H9 (cell line): ENCODE measurements around the gene ABCA7. TPM values are rescaled to one million over a fixed set of nuclear protein-coding genes. Genes with fewer than 3 reads are reported as not detected.

Experiments used
- DNase-seq: peaks from one replicate; pipeline ENCODE4 v3.0.0-alpha.2; 2017
- H2AFZ ChIP-seq: one replicate; pipeline ENCODE4 v1.6.1; 2013; ENCODE audit warnings: mild to moderate bottlenecking, low read length, control low read depth, moderate library complexity
- H2AK5ac ChIP-seq: 2 replicates; pipeline ENCODE4 v1.6.1; 2013; ENCODE audit warnings: low read length, control low read depth, mixed read lengths; ENCODE audit not compliant: insufficient read length
- H2BK120ac ChIP-seq: one replicate; pipeline ENCODE4 v1.6.1; 2013; ENCODE audit warnings: low read depth, mild to moderate bottlenecking, low read length, control low read depth, inconsistent platforms; ENCODE audit not compliant: poor library complexity, severe bottlenecking
- H2BK12ac ChIP-seq: 2 replicates; pipeline ENCODE4 v1.6.1; 2013; ENCODE audit warnings: low read length, control low read depth, mixed read lengths, low read depth; ENCODE audit not compliant: insufficient read length
- H2BK15ac ChIP-seq: 2 replicates; pipeline ENCODE4 v1.6.1; 2013; ENCODE audit warnings: low read depth, low read length, control low read depth
- H2BK20ac ChIP-seq: one replicate; pipeline ENCODE4 v1.6.1; 2013; ENCODE audit warnings: low read depth, mild to moderate bottlenecking, low read length, control low read depth, inconsistent platforms; ENCODE audit not compliant: poor library complexity, severe bottlenecking
- H2BK5ac ChIP-seq: 2 replicates; pipeline ENCODE4 v1.6.1; 2013; ENCODE audit warnings: low read length, control low read depth, mixed read lengths; ENCODE audit not compliant: insufficient read length
- H3K14ac ChIP-seq: 2 replicates; pipeline ENCODE4 v1.6.1; 2013; ENCODE audit warnings: low read length, control low read depth; ENCODE audit not compliant: insufficient read depth
- H3K18ac ChIP-seq: 2 replicates; pipeline ENCODE4 v1.6.1; 2013; ENCODE audit warnings: low read depth, mild to moderate bottlenecking, mixed read lengths, low read length, control low read depth; ENCODE audit not compliant: insufficient read length
- H3K23ac ChIP-seq: 2 replicates; pipeline ENCODE4 v1.6.1; 2013; ENCODE audit warnings: low read length, control low read depth, mixed read lengths, low read depth; ENCODE audit not compliant: insufficient read length
- H3K23me2 ChIP-seq: 2 replicates; pipeline ENCODE4 v1.6.1; 2013; ENCODE audit warnings: low read depth, mild to moderate bottlenecking, mixed read lengths, low read length, control low read depth; ENCODE audit not compliant: insufficient read length, poor library complexity, severe bottlenecking
- H3K27ac ChIP-seq: 2 replicates; pipeline ENCODE4 v1.5.1; 2013; ENCODE audit warnings: low read length, control low read depth, mixed read lengths, low read depth; ENCODE audit not compliant: insufficient read length
- H3K27me3 ChIP-seq: 2 replicates; pipeline ENCODE4 v1.6.1; 2013; ENCODE audit warnings: low read length, control low read depth, inconsistent platforms; ENCODE audit not compliant: insufficient read depth
- H3K4ac ChIP-seq: 2 replicates; pipeline ENCODE4 v1.6.1; 2013; ENCODE audit warnings: low read depth, mild to moderate bottlenecking, control low read depth, inconsistent platforms, low read length, moderate library complexity
- H3K4me1 ChIP-seq: 2 replicates; pipeline ENCODE4 v1.6.1; 2013; ENCODE audit warnings: low read length, control low read depth, inconsistent platforms; ENCODE audit not compliant: insufficient read depth
- H3K4me2 ChIP-seq: 2 replicates; pipeline ENCODE4 v1.6.1; 2013; ENCODE audit warnings: low read length, control low read depth, mixed read lengths; ENCODE audit not compliant: insufficient read length, insufficient read depth
- H3K56ac ChIP-seq: 2 replicates; pipeline ENCODE4 v1.6.1; 2013; ENCODE audit warnings: low read depth, mild to moderate bottlenecking, mixed read lengths, low read length, control low read depth; ENCODE audit not compliant: insufficient read length
- H3K79me1 ChIP-seq: 2 replicates; pipeline ENCODE4 v1.6.1; 2013; ENCODE audit warnings: low read depth, mild to moderate bottlenecking, moderate library complexity, low read length, control low read depth, inconsistent platforms; ENCODE audit not compliant: insufficient read depth, poor library complexity, severe bottlenecking
- H3K79me2 ChIP-seq: 2 replicates; pipeline ENCODE4 v1.6.1; 2013; ENCODE audit warnings: low read length, control low read depth, inconsistent platforms; ENCODE audit not compliant: insufficient read depth
- H3K9ac ChIP-seq: 2 replicates; pipeline ENCODE4 v1.6.1; 2013; ENCODE audit warnings: low read length, control low read depth, mixed read lengths; ENCODE audit not compliant: insufficient read length; ENCODE audit errors: extremely low read depth
- H3K9me3 ChIP-seq: one replicate; pipeline ENCODE4 v1.6.1; 2013; ENCODE audit warnings: low read depth, low read length, inconsistent platforms; ENCODE audit not compliant: control insufficient read depth
- H3T11ph ChIP-seq: one replicate; pipeline ENCODE4 v1.6.1; 2013; ENCODE audit warnings: mild to moderate bottlenecking, low read length, control low read depth, inconsistent platforms
- H4K20me1 ChIP-seq: one replicate; pipeline ENCODE4 v1.6.1; 2013; ENCODE audit not compliant: control insufficient read depth, insufficient read length, insufficient read depth
- H4K5ac ChIP-seq: 2 replicates; pipeline ENCODE4 v1.6.1; 2013; ENCODE audit warnings: low read depth, mild to moderate bottlenecking, mixed read lengths, low read length, control low read depth; ENCODE audit not compliant: insufficient read length
- H4K8ac ChIP-seq: replicated peaks from 2 replicates; pipeline ENCODE4 v1.6.1; 2013; ENCODE audit warnings: low read length, control low read depth, mixed read lengths, low read depth; ENCODE audit not compliant: insufficient read length
- H4K91ac ChIP-seq: 2 replicates; pipeline ENCODE4 v1.6.1; 2013; ENCODE audit warnings: low read depth, mild to moderate bottlenecking, moderate library complexity, mixed read lengths, low read length, control low read depth; ENCODE audit not compliant: insufficient read length
- H3K27ac Mint-ChIP-seq, 3 experiments: 2 replicates in 2 of 3; 3 replicates in 1 of 3; pipeline ENCODE4 v1.8.0; 2020 to 2021; ENCODE audit warnings: mixed read lengths in 3 of 3, mild to moderate bottlenecking in 1 of 3, moderate library complexity in 1 of 3
- H3K27me3 Mint-ChIP-seq: 2 replicates; pipeline ENCODE4 v1.8.0; 2021; ENCODE audit warnings: low read depth, mild to moderate bottlenecking, moderate library complexity, mixed read lengths
- H3K36me3 Mint-ChIP-seq, 3 experiments: 2 replicates in 2 of 3; 3 replicates in 1 of 3; pipeline ENCODE4 v1.8.0; 2020 to 2021; ENCODE audit warnings: low read depth in 3 of 3, mixed read lengths in 3 of 3; ENCODE audit not compliant: insufficient read depth in 1 of 3
- H3K4me1 Mint-ChIP-seq, 2 experiments: 2 replicates each; pipeline ENCODE4 v1.8.0; 2020; ENCODE audit warnings: mixed read lengths in 2 of 2
- H3K4me3 Mint-ChIP-seq, 2 experiments: 2 replicates in 1 of 2; 3 replicates in 1 of 2; pipeline ENCODE4 v1.8.0; 2020 to 2021; ENCODE audit warnings: mild to moderate bottlenecking in 2 of 2, mixed read lengths in 2 of 2, moderate library complexity in 1 of 2
- H3K9me3 Mint-ChIP-seq, 2 experiments: 2 replicates in 1 of 2; 3 replicates in 1 of 2; pipeline ENCODE4 v1.8.0; 2020; ENCODE audit warnings: mild to moderate bottlenecking in 2 of 2, mixed read lengths in 2 of 2, moderate library complexity in 1 of 2
- WGBS: extraction: QIAGEN DNeasy Blood & Tissue Kit; methylation state at CpG from one replicate; pipeline ENCODE4 v1.1.7; 2013; ENCODE audit warnings: missing lambda C conversion rate, low lambda C conversion rate, mixed read lengths; ENCODE audit not compliant: insufficient read length; ENCODE audit errors: extremely low coverage; 5-methylcytosine and 5-hydroxymethylcytosine counted together
- total RNA-seq: library from RNA; stranded (reverse); gene quantifications from 2 replicates; pipeline ENCODE4 v1.2.1, GENCODE V29; 2021
- TF ChIP-seq, protein P1 (sequence below): fragments of 200-600 bp; sonication (generic); conservative IDR thresholded peaks from 3 replicates; pipeline ENCODE4 v1.8.0; 2021; ENCODE audit warnings: antibody characterized with exemption, mild to moderate bottlenecking

Gene ABCA7
- total RNA-seq, 1 experiment from 2014 or later, result 34.6 TPM

DNA sequence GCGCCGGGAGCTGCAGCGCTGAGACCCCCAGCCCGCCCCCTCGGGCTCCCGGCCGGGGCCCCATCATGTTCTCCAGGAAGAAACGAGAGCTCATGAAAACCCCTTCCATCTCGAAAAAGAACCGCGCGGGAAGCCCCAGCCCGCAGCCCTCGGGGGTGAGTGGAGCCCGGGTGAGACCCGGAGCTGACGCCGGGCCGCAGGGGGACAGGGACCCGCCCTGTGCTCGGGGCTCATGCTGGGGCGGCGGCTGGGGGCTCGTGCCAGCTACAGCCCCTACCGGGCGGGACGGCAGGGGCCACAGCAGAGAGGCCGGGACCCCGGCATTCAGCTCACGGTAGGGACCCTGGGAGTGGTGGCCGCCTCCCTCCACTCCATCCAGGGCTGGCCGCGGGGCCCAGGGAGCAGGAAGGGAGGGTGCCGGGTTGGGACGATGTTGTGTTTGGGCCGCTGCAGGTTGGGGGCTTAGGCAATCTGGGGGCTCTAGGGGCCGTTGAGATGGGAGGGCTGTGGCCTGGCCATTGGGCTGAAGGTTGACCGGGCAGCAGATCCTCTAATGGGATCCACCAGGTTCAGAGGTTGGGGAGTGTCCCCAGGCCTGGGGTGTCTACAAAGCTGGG is 27.5 kb downstream of the ABCA7 start:
- no peak overlapping the region for H3T11ph ChIP-seq
- H3K23ac ChIP-seq, result no peak overlapping the region
- H3K56ac ChIP-seq, result no peak overlapping the region
- peaks cover 50% of the 10 kb centered on the region for H3K27me3 Mint-ChIP-seq
- TF ChIP-seq, protein P1, sequence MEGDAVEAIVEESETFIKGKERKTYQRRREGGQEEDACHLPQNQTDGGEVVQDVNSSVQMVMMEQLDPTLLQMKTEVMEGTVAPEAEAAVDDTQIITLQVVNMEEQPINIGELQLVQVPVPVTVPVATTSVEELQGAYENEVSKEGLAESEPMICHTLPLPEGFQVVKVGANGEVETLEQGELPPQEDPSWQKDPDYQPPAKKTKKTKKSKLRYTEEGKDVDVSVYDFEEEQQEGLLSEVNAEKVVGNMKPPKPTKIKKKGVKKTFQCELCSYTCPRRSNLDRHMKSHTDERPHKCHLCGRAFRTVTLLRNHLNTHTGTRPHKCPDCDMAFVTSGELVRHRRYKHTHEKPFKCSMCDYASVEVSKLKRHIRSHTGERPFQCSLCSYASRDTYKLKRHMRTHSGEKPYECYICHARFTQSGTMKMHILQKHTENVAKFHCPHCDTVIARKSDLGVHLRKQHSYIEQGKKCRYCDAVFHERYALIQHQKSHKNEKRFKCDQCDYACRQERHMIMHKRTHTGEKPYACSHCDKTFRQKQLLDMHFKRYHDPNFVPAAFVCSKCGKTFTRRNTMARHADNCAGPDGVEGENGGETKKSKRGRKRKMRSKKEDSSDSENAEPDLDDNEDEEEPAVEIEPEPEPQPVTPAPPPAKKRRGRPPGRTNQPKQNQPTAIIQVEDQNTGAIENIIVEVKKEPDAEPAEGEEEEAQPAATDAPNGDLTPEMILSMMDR, result no peak
- H4K91ac ChIP-seq, result no peak overlapping the region
- no peak overlapping the region for H3K14ac ChIP-seq
- no peak overlapping the region for H4K8ac ChIP-seq
- no peaks in the 10 kb centered on the region for H3K79me1 ChIP-seq
- peaks cover 15 to 34% of the 10 kb centered on the region in 2 experiments for H3K4me1 Mint-ChIP-seq
- no peak overlapping the region for H2AK5ac ChIP-seq
- peak overlapping the region; percentile 53 to 76 for H3K4me3 Mint-ChIP-seq
- H3K27ac Mint-ChIP-seq, result no peak overlapping the region
- H3K9ac ChIP-seq, result no peak overlapping the region
- no peak overlapping the region for H2AFZ ChIP-seq
- no peak overlapping the region for H2BK120ac ChIP-seq
- H2BK5ac ChIP-seq, result no peak overlapping the region
- no peak for DNase-seq
- H3K36me3 Mint-ChIP-seq, result peaks cover 0 to 2% (median 0%) of the 10 kb centered on the region in 3 experiments; a peak in 2 of 7 replicates
- H2BK12ac ChIP-seq, result no peak overlapping the region
- no peak overlapping the region for H4K5ac ChIP-seq
- H3K9me3 ChIP-seq, result no peaks in the 10 kb centered on the region
- H2BK20ac ChIP-seq, result no peak overlapping the region
- WGBS, result no CpG with 5 or more reads among the region's 38 CpGs
- H3K18ac ChIP-seq, result no peak overlapping the region
- no peak overlapping the region for H3K27ac ChIP-seq
- H3K4me1 ChIP-seq, result peaks cover 5% of the 10 kb centered on the region; the same call in 1 of the 2 replicates
- H3K27me3 ChIP-seq, result no peaks in the 10 kb centered on the region; the same call in 1 of the 2 replicates
- H3K4me2 ChIP-seq, result peak overlapping the region; percentile 32
- H3K23me2 ChIP-seq, result peaks cover 24% of the 10 kb centered on the region
- H2BK15ac ChIP-seq, result no peak overlapping the region
- no peaks in the 10 kb centered on the region for H4K20me1 ChIP-seq
- H3K4ac ChIP-seq, result no peak overlapping the region
- H3K9me3 Mint-ChIP-seq, result no peaks in the 10 kb centered on the region
- H3K79me2 ChIP-seq, result no peaks in the 10 kb centered on the region
